HG03354 (cell line): ENCODE measurements around the gene MVB12B.

Experiments used
- ATAC-seq: cut with Tn5 transposase; IDR thresholded peaks from one replicate; pipeline ENCODE4 v1.9.1; 2021; ENCODE audit warnings: mild to moderate bottlenecking; ENCODE audit not compliant: unreplicated experiment, poor library complexity, severe bottlenecking

Gene MVB12B

GRCh38 chr9:126521551-126521950 lies 194.9 kb downstream of the MVB12B start:
- ATAC-seq = no peak

DNA sequence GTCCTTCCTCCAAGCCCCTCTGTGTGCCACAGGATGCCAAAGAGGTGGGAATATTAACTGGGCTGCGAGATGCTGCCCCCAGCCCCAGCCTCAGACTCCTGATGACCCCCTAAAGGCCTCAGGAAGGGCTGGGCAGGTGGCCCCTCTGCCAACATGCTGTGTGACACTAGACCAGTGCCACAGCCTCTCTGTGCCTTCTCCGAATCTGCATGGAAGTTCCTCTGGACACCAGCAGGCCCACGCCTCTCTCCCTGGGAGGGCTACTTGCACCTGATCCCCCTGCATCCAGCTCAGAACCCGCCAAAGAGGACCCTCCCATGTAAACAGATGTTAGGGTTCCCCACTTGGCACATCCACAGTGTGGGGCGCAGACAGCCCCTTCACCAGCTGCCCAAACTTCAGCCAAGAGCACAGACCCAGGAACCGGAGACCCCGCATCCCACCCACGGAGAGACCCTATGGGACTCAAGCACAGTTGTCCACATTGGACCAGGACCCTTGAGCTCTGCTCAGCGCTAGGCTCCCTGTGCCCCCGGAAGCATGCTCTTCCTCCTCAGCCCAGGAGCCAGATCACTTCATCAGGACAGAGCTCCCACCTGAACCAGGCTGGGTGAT lies 195.5 kb downstream of the MVB12B start:
- ATAC-seq = no peak

DNA sequence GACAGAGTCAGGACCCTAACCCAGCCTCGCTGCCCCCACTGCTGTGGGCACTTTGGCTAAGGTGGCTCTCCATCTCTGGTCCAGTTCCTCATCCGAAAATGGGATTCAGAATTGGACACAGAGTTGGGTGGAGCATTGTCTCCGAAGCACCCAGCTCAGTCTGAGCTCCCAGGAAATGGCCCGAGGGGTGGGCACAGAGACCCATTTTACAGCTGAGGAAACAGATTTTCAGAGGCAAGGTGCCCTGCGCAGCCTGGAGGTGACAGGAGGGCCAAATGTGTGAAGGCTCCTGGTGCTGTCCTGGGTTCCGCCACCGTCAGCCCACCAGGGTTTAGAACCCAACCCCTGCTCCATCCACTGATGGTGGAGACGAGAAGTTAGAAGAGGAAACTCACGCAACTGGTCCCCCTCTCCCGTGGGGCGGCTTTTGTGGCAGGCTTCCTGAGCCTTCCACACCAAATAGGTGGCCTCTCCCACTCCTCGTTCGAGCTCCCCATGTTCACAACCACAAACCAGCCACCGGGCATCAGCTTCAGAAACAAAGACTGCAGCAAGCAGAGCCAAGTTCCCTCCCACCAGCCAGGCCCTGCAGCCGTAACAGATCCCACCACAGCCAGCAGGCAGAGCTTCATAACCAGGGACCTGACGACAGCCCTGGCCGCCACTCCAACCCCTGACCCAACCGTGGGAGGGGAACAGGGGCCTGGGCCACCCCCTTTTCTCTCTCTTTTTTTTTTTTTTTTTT lies 196.2 kb downstream of the MVB12B start:
- no peak for ATAC-seq

GRCh38 chr9:126523611-126524111 lies 197.0 kb downstream of the MVB12B start:
- ATAC-seq = no peak

DNA sequence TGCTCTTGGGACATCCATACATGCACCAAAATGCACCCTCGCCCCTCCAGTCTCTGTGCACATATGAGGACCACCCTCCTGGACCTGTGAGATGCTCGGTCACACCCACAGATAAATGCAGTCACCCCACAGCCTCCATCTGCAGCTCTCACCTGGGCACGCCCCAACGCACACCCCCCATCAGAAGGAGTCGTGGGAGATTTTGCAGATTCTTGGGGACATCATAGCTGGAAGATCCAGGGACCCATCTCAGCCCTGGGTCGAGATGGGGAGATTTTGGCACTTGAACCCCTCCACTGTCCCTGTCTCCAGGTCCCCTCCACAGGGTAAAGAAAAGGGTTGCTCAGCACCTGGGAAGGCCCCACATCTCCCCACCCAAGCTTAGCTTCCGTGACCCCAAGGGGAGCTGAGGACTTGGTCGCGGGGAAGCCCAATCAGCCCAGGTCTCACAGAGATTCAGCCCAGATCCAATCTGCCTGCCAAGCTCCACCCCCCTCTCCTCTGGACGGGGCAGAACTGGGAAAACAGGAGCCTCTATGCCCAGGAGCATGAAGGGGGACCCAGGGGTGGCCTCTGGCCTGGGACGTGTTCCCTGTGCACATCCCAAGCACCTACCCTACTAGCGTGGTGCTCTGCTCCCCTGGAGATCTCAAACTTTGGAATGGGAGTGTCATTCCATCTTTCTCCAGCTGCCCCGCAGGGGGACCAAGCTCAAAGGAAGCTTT lies 197.9 kb downstream of the MVB12B start:
- ATAC-seq = no peak

DNA sequence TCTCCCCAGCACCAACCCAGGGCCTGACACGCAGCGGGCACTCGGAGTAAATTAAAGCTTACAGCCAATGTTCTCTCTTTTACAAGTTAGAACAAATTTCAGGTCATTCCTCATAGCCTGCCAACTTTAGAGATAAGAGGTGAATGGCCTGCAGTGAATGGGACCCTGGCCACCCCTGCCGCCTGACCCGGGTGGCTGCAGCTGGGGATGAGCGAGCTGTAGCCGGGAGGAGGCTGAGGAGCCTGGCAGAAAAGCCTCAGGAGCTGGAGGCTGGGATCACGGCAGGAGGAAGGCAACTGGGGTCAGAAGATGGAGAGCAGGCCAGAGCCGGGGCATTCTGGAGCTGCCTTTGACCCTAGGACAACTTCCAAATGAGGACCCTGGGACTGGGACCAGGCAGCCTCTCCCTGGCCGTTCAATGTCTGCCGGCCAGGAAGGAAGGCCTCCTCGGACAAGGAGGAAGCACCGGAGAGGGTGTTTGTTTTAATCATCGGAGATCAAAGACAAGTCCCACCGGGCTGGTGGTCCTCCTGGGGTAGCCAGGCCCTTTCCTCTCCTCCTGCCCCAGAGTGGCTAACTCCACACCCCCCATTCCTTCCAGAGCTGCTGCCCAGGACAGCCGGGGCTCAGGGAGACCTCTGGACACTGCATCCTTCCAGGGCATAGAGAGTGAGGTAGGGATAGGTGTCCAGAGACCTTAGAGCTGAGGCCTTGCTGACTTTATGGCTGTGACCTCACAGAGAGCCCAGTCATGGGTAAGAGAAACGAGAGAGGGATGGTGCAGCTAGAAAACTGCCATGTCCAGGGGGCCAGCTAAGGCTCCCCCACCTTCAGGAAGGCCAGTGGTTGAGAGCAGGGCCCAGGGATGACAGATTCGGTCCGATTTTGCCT lies 199.8 kb downstream of the MVB12B start:
- ATAC-seq = no peak

DNA sequence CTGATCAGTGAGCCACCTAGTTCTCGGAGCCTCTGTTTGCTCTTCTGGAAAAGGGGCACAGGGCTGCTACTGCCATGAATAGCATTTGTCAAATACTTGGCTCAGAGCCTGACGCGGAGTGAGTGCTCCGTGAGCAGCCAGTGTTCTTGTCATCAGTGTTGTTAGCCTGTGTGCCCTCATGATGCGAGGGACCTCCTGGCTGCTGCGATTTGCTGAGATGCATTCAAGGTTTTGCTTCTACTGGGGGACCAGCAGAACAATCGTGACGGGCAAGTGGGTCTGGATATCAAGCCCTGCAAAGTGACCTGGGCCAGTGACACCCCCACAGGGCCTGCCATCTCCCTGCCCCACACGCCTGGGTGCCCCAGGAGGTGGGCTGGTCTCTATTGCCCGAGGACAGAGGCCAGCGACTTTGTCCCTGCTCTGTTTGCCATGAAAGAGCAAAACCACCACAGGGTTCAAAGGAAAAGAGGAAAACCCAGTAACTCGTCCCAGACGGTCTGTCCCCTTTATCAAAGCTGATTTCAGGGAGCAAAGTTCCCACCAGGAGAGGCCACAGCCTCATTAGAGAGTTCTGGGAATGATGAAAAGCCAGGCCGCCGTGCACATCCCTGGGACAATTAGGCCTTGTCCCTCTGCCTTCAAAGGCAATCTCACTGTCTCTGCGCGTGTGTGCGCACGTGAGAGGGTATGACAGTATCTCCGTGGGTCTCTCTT lies 200.6 kb downstream of the MVB12B start:
- ATAC-seq = no peak

DNA sequence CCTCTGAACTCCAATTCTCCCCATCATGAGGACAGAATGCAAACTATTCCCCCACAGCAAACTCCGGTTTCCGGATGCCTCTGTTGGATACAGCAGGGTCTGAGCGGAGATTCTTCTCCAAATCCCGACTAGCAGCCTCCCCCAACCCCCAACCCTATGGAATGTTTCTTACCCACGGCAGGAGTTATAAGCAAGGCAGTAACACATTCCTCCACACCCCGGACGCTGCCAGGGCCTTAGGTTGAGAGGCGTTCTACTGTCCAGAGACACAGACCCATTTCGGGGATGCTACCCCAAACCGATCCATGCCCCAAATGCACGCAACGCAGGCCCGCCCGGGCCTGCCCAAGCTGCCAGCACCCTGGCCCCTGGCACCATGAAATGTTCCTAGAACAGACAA lies 201.5 kb downstream of the MVB12B start:
- no peak for ATAC-seq

DNA sequence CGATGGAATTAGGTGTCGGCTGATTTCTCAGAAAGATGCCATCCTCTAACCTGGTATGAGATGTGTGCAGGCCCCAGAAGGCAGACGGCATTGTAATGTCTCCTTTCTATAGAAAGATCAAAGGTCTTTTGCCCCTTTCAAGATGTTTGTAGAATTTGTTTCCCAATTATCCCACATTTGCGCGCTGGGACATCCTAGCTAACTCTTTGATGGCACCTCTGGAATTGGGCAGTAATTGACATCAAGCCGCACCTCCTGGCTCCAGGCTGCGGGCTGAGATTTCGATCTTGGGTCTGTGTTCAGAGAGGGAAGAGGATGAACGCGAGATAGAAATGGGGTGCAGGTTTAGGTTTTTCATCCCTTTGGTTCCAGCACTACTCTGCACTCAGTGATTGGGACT lies 202.3 kb downstream of the MVB12B start:
- ATAC-seq = no peak

- ATAC-seq = no peak
Observed at GRCh38 chr9:126531035-126531571, 204.5 kb downstream of the MVB12B start.

DNA sequence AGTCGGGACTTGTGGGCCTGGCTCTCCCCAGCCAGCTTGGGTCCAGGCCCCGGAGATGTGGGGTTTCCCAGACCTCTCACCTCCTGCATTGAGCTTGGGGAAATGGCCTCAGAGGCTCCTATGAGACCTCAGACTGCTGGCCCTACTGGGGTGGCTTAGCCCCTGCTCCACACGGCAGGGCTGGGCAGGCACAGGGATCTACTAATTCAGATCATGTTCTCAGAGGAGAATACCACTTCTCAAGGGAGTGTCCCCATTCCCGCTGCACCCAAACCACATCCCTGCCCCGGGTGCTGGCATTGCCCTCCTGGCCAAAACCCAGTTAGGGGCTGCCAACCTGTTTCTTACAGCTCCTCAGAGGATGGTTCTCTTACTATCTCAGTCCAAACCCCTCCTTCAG lies 205.0 kb downstream of the MVB12B start:
- ATAC-seq = no peak

GRCh38 chr9:126532019-126532462 lies 205.4 kb downstream of the MVB12B start:
- no peak for ATAC-seq

DNA sequence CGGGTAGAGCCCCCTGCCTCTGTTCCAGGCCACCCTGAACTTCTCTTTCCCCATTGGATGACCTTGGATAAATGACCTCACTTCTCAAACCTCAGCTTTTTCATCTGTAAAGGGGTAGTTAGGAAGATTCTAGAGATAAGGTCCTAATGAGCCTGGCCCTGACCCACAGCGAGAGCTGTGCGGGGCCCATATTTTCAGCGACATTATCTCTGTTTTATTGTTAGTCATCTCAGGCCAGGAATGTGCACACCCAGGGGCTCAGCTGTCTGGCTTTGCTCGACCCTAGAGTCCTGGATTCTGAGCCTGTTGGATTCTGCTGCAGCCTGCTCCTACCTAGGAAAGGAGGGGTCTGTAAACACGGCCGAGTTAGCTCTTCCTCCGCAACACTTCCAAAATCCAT lies 205.9 kb downstream of the MVB12B start:
- ATAC-seq = no peak

- no peak for ATAC-seq
Observed at GRCh38 chr9:126532951-126533925, 206.6 kb downstream of the MVB12B start.

GRCh38 chr9:126533926-126534310 lies 207.3 kb downstream of the MVB12B start:
- ATAC-seq = no peak

GRCh38 chr9:126534431-126535186 lies 208.0 kb downstream of the MVB12B start:
- no peak for ATAC-seq

GRCh38 chr9:126536131-126536530 lies 209.5 kb downstream of the MVB12B start:
- no peak for ATAC-seq
